Stimulated activated CD4-positive, alpha-beta T cell treated with anti-CD3 and anti-CD28 coated beads, Interleukin-15, amount 100 ng/mL, for 1 hour (primary cell): ENCODE results near the gene MSTN.
"Not testable (repeated sequence)": the region's sequence is repeated elsewhere in the genome, so short reads cannot be mapped to it uniquely, and the experiment has no call there.

Experiments used
- DNase-seq, 2 donors: peaks; one replicate each; pipeline ENCODE4 v3.0.0-alpha.2; 2020; ENCODE audit warnings: low read depth in 1 of 2, low spot score in 1 of 2

Gene MSTN

DNA sequence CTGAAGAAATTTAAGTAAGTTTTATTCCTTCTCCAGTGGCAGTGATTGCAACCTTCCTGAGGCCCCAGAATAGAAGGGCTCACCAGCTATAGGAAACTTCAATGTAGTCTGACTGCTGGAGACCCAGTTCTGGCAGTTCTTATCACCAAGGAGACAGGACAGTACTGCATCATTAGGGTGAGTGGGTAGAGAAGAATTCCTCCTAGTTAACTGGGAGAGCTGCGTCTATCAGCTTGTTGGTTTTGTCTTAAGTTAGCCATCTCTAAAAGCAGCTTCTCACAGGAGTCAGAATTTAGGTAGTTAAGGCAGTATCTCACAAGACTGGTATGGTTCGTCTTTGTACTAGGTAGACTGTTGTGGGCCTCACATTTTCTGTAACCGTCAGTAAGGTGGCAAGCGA is 3.3 kb upstream of the MSTN start:
- DNase-seq, result no peak

DNA sequence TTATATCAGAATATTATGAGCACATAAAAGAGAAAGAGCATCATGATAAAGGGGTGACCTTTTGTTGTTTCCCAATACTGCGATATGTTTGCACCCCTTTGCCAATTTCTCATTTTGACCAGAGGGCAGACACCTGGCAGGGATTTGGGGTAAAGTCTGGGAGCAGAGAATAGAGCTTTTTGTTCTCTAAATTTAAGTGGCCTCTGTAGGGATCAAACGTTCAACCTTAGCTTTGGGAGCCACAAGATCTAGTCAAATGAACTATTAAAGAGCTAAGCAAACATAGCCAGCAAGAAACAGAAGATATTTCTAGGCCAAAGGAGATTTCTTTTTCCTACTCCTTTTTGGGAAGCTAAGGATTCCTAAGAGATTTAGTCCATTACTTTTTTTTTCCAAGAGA is 1.1 kb upstream of the MSTN start:
- DNase-seq, result no peak

DNA sequence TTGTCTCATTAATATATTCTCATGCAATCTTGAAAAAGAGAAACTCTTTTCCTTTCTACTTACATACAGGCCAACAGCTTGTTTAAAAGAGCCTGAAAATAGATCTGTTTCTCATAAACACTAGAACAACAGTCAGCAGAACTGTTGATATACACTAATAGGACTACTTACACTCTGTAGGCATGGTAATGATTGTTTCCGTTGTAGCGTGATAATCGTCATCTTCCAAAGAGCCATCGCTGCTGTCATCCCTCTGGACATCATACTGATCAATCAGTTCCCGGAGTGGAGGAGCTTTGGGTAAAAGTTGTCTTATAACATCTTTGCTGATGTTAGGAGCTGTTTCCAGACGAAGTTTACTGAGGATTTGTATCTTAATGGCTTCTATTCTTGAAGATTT is 476 bp downstream of the MSTN start:
- no peak for DNase-seq

DNA sequence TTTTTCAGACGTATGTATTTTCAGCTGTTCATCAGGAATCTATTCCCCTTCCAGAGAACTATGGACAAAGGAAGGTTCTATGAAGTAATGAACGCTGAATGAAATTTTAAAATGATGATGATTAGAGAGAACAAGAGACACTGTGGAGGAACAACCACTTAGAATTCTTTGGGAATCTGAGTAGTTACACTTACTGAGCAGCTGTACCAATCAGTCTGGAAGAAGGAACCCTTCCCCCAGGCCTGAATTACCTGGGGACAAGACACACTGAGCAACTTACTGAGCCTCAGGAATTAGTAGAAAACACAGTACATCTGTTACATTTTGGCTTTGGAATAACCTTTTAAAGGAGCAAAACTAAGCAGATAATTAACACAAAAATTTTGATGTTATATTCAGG is 1.9 kb downstream of the MSTN start:
- DNase-seq, result no peak

DNA sequence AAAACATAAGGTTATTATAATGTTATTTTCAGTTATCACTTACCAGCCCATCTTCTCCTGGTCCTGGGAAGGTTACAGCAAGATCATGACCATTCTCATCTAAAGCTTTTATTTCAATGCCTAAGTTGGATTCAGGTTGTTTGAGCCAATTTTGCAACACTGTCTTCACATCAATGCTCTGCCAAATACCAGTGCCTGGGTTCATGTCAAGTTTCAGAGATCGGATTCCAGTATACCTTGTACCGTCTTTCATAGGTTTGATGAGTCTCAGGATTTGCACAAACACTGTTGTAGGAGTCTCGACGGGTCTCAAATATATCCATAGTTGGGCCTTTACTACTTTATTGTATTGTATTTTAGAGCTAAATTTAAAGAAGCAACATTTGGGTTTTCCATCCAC is 2.5 kb downstream of the MSTN start:
- DNase-seq, result no peak

DNA sequence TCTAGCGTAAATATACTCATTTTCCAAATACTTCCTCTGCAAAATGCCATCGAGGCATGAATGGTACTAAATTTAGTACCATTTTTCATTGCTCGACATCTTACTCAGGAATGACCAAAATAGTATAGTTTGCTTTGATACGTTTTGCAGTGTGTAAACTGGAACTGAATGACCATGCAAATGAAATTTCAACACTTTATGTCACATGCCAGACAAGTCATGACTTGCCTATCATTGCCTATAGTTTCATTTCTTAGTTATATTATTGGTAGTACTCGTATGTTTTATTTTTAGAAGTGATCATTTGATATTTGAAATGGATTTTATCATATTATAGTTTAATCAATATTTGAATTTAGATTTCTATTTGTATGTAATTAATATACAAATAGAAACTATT is 9.1 kb downstream of the MSTN start:
- no peak for DNase-seq

DNA sequence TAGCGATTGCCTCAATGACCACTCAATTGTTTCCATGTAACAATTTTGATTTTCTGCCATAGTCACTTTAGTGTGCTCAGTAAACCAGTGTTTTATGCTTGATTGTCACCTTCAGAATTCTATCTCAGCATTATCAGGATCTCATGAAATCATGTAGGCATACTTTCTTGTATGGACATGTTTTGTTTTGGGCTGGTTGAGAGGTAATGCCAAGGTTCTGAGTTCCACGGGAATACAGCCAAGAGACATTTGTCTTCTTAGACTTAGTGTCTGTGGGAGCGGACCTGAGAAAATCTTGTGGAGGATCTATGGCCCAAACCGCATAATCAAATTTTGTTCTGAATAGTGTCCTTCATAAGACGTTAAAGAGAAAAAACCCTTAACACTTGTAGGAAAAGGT is 10.2 kb downstream of the MSTN start:
- DNase-seq, result no peak

DNA sequence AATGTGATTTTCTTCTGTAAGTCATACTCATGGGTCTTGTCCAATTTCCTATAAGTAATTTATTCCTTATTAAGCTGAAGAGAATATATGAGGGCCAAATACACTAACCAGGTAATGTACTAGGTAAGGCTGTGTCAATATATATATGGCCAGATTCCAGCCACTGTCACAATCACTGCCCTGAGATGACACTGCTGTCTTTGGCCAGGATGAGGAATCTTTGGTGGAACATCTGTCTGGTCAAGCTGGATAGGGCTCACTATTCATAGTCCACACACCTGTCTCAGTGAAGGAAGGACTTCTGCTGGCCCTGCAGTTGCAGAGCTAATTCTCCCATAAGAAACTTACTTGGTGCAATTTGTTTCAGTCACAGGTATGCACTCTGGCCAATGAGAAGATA is 11.3 kb downstream of the MSTN start:
- DNase-seq, result no peak

DNA sequence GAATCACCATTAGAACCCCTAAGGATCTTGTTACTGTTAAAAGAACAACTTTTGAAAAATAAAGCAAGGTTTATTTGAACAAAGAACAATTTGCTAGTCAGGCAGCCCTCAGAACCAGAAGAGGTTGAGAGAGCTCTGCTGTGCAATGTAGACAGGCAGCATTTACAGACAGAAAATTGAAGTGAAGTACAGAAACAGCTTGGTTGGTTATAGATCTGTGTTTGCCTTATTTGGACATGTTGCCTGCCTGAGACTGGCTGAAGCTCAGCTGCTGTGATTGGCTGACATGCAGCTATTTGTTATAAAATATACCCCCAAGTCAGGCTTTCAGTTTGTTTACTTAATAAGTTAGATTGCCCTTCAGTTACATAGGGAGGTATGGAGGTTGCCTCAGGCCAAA is 12.5 kb downstream of the MSTN start:
- DNase-seq, result no peak

DNA sequence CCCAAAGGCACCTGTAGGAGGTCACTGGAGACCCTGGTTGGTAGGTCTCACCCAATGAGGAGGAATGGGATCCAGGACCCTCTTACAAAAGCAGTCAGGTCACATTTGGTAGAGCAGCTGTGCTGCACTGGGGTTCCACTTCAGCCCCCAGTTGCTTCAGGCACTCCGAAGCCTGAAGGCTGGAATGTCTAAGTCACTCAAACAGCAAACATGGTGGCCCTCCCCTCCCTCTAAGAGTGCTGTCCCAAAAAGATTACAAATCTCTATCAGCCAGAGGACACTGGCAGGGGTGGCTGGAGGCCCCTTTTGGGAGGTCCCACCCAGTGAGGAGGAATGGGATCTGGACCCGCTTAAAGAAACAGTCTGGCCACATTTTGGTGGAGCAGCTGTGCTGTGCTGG is 17.7 kb downstream of the MSTN start:
- DNase-seq, result no peak

DNA sequence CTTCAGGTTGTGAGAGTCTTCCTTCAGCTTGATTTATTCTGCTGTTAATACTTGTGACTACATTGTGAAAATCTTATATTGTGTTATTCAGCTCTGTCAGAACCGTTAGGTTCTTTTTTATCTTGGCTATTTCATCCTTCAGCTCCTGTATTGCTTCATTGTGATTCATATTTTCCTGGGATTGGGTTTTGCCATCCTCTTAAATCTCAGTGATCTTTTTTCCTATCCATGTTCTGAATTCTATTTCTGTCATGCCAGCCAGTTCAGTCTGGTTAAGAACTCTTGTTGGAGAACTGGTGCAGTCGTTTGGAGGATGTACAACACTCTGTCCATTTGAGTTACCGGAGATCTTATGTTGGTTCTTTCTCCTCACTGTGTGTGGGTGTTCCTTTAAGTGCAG is 19.1 kb downstream of the MSTN start:
- DNase-seq, result no peak

DNA sequence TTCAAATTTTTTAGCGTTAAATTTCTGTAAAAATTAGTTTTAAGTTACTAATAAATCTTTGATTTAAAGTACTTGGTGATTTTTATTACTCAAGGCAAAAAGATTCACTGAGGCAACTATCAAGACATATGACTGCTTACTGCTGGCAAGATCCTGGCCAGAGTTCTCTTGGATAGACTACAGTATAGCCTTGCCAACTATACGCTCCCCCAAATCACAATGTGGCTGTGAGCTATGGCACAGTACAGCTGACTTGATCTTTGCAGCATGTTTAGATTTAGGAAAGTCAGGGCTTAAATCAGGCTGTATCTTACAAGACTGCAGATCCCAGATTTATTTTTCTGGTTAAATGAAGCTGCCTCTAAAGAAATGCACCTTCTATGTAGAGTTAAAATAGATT is 26.5 kb downstream of the MSTN start:
- DNase-seq, result no peak

DNA sequence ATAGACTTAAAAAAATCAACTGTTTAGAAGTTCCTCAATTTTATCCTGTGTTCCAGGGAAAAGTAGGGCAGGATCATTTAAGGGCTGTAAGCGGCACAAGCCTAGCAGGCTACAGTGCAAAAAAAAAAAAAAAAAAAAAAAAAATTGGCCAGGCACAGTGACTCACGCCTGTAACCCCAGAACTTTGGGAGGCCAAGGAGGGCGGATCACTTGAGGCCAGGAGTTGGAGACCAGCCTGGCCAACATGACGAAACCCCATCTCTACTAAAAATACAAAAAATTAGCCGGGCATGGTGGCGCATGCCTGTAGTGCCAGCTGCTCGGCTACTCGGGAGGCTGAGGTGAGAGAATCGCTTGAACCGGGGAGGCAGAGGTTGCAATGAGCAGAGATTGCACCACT is 28.1 kb downstream of the MSTN start:
- not testable (repeated sequence) for DNase-seq

DNA sequence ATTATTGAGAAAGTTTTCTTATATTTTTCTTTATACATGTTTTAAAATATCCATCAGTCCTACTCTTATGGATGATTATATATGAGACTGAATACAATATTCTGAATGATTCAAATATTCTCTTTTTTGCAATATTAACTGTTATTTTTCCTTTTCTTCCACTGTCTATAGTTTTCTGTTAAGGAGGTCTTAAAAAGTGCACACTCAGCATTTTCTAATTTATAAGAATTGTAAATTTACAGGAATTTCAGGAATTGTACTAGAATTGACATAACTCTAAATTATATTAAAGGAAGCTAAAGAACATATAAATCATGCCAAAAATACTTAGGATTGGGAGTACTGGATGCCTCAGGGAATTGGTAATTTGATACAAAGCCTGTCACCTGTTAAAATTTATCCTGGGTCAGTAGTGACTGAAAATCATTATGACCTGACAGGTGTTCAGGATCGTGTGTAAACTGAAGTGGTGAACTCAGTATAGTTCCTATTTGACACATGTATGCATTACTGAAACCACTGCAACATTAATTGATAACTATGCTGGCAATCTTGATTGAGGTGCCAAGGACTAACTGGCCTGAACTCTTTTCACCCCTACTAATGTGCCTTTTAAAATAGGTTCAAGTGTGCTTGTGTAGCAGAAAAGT is 30.4 kb downstream of the MSTN start:
- DNase-seq, result no peak

DNA sequence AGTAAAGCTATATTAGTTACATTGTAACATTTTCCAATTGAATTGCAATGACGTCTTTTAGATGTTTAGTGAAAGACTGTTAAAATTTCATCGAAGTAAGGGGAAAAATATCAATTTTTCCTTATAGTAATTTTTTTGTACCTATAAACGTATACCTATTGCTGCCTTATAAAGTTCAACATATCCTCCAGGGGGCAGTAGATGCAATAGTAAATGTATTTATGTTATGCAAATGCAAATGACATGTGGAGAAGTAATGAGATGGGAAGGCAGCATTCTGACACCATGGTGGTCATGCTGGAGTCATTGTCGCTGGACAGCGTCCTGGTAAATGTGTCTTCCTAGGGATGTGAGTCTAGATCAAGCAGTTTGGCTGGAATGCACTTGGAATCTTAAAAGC is 38.7 kb downstream of the MSTN start:
- no peak for DNase-seq

DNA sequence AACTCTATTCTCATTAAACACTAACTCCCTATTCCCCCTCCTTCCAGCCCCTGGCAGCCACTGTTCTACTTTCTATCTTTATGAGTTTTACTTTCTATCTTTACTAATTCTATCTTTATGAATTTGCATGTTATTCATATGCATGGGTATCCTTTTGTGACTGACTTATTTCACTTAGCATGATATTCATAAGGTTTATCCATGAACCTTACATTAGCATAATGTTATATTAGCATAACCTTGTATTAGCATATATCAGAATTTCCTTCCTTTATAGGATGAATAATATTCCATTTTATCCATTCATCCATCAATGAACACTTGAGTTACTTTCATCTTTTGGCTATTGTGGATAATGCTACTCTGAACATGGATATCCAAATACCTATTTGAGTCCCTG is 41.8 kb downstream of the MSTN start:
- no peak for DNase-seq

DNA sequence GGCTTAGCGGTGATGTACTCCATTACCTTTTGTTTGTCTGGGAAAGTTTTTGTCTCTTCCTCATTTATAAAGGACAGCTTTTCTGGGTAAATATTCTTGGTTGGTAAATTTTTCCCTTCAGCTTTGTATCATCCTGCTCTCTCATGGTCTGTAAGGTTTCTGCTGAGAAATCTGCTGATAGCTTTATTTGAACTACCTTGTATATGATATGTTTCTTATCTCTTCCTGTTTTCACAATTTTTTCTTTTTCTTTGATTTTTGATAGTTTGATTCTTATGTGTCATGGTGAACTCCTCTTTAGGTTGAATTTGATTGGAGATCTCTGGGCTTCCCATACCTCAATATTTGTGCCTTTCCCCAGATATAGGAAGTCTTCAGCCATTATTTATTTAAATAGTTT is 44.7 kb downstream of the MSTN start:
- DNase-seq, result no peak

DNA sequence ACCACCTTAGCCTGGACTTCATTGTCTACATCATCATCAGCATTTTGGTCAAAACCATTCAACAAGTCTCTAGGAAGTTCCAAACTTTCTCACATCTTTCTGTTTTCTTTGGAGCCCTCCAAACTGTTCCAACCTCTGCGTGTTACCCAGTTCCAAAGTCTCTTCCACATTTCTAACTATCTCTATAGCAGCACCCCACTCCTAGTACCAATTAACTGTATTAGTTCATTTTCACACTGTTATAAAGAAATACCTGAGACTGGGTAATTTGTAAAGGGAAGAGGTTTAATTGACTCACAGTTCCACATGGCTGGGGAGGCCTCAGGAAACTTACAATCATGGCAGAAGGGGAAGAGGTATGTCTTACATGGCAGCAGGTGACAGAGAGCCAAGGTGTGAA is 46.6 kb downstream of the MSTN start:
- not testable (repeated sequence) for DNase-seq
